AML-193 (cell line): ENCODE data around the gene NHLRC2.

Experiments
- DNase-seq, 2 experiments: peaks; one replicate each; lab custom pipeline; 2025; lab: John Stamatoyannopoulos, UW

Gene NHLRC2

DNA sequence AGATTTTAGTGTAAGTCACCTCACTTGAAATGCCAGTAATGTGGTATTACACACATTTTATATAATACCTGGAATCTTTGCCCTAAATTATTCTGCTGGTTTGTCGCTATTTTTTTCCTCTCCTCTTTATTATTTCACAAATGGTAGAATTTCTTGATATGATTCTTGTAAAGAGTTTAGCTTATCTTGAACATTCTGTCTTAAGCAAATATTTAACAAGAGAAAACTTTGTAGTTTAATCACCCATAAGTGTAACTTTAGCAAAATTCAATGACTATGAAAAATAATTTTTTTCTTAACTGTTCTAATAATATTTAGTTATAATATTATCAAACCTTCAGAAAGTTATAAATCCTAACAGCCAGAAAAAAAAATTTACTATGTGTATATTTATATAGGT is 56.7 kb downstream of the NHLRC2 start:
- no peak for DNase-seq

- DNase-seq: no peak
These were observed 57.4 kb downstream of the NHLRC2 start for GRCh38 chr10:113911839-113912238.

DNA sequence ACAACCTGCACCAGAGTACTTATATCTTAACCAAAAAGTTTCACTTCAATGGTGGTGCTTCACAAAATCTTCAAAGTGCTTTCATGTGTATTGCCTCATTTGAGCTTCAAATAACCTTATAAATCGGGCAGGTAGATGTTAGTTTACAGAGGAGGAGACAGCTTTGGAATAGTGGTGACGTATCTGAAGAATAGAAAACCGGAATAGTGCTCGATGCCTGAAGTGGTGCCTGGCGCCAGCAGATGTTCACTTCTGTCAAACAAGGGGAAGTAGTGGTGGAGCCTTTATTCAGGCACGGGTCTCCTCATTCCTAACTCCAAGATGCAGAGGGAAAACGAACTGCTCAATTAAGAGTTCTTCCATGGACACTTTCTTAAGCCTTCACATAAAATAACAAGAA is 58.1 kb downstream of the NHLRC2 start:
- DNase-seq: no peak

DNA sequence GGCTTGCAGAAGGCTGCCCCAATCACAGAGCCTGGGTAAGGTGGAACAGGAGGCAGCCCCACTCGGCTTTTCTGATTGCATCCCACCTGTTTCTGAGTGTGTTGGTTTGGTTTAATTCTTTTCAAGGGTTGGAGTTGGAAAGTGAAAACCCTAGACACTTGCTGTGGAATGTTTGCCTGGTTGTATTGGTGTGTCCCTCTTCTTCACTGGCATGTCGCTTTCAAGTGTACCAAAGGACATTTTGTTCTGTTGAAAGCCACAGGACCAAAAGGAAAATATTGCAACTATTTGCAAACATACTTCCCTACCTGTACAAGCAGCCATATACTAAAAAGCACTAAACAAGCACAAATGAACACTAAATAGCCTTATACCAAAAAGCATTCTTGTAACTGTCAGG is 60.5 kb downstream of the NHLRC2 start:
- DNase-seq: no peak

DNA sequence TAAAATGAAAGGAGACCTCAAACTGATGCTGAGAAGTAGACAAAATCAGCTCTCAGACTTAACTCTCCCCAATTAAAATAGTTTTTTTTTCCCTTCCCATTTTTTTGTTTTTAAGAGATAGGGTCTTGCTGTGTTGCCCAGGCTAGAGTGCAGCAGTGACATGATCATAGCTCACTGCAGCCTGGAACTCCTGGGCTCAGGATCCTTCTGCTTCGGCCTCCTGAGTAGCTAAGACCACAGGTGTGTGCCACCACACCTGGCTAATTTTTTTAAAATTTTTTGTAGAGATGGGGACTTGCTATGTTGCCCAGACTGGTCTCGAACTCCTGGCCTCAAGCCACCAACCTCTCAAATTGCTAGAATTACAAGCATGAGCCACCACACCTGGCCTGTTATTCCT is 61.1 kb downstream of the NHLRC2 start:
- DNase-seq: no peak

DNA sequence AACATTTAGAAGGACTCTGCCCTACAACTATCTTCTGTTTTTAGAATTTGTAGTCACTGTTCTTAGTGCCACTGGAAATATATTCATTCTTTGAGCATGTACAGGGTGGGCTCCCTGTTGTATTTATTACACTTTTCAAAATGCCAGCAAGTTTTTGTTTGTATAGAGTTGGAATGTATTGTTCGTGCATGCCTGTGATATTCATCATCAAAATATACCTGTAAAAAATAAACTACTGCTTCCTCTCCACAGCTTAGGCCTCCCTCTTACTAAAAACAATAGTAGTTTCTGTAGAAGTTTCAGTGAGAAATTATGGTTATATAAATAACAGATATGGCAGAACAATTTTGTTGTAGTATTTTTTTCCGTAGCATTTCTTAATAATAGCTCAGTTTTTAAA is 61.6 kb downstream of the NHLRC2 start:
- DNase-seq: no peak

DNA sequence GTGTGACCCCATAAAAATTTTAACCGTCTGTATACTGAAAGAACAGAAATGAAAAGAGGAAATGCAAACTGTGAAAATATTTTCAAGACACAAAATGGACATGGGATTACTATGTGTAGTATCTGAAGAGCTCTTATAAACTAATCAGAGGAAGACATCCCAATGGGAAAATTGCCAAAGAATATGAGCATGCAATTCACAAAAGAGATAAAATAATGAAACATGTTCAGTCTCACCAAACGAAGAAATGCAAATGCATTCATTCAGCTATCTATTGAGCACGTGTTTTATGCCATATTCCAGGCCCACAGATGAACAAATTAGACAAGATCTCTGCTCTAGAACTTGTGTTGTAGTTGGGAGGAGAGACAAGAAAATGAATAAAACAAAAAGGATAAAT is 63.2 kb downstream of the NHLRC2 start:
- no peak for DNase-seq

DNA sequence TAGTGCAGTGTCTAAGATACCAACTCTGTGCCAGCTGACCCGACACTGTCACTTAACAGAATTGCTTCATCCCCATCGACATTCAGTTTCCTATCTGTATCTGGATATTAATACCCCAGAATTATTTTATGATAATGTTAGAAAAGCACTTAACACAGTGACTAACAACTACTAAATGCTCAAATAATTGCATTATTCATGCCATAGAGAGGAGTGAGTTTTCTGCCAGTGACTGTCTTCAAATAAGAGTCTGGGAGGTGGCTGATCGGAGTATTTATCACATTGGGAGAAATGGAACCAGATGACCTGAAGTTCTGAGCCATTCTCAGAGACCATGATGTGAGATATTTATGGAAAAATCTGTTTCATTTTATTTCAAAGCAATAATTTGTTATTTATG is 65.7 kb downstream of the NHLRC2 start:
- no peak for DNase-seq

- no peak for DNase-seq
These were observed 66.4 kb downstream of the NHLRC2 start for GRCh38 chr10:113920875-113921274.

- DNase-seq: no peak
These were observed 67.3 kb downstream of the NHLRC2 start for GRCh38 chr10:113921561-113922370.

DNA sequence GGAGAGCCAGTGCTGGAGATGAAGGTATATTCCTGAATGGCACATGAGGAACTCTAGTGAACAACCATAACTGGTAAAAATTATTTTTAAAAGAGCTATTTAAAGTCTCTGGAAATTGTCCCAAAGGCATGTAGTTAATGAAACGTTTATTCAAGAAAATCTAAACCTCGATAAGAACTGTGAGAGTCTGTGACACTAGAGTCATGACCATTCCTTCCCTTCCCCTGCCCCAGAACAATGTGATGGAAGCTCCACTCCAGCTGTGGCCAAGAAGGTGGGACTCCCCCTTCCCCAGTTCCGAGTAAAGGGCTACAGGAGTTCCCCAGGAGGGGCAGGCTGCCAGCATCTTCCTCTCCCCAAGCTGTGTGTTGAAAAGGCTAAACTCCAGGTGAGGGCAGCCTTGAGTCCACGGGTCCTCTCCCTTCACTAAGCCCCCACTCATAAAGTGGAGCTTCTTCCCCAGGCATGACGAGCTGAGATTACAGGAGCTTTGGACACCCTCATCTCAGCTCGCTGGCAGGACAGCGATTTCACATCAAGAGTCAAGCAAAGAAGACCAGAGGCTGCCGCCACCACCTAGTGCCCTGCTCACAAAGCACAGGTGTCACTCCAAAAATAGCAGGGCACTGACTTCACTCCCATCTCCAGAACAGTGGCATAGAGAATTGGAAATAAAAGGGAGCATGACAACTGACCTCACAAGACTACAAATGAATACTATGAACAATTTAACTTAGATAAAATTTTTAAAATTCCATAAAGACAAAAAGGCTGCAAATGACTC is 68.5 kb downstream of the NHLRC2 start:
- DNase-seq: no peak

DNA sequence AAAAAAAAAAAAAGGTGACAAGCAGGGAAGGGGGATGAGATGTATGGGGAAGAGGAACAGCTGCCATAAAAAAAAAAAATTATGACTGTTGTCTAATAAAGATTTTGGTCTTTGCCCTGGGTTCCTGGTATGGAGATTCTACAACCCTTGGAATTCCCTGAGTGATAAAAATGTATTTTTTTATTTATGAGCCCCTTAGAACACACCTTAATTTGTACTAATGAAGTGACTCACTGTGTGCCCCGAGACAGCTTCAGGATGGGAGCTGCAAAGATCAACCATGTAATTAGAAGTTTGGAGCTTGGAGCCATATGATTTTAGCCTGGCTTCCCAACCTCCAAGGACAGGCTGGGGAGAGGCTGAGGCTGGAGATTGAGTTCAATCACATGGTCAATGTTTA is 69.7 kb downstream of the NHLRC2 start:
- no peak for DNase-seq

DNA sequence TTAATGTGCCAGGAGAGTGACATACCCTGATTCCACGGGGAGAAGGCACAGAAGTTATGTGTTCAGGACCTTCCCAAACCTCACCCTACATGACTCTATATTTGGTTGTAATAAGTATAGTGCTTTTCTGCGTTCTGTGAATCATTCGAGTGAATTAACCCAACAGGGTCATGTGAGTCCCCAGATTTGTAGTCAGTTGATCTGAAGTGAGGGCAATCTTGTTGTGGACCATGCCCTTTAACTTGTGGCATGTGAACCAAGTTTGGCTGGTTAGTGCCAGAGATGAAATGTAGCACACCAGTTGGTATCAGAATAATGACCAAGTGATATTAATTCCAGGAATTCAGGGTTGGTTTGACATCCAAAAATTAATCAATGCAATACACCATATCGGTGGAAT is 70.2 kb downstream of the NHLRC2 start:
- no peak for DNase-seq

GRCh38 chr10:113927440-113927839 is 73.0 kb downstream of the NHLRC2 start:
- no peak for DNase-seq

GRCh38 chr10:113928830-113929229 is 74.4 kb downstream of the NHLRC2 start:
- no peak for DNase-seq

GRCh38 chr10:113929522-113929921 is 75.1 kb downstream of the NHLRC2 start:
- no peak for DNase-seq

- no peak for DNase-seq
These were observed 76.1 kb downstream of the NHLRC2 start for GRCh38 chr10:113930482-113931057.

GRCh38 chr10:113932854-113933253 is 78.4 kb downstream of the NHLRC2 start:
- DNase-seq: no peak

DNA sequence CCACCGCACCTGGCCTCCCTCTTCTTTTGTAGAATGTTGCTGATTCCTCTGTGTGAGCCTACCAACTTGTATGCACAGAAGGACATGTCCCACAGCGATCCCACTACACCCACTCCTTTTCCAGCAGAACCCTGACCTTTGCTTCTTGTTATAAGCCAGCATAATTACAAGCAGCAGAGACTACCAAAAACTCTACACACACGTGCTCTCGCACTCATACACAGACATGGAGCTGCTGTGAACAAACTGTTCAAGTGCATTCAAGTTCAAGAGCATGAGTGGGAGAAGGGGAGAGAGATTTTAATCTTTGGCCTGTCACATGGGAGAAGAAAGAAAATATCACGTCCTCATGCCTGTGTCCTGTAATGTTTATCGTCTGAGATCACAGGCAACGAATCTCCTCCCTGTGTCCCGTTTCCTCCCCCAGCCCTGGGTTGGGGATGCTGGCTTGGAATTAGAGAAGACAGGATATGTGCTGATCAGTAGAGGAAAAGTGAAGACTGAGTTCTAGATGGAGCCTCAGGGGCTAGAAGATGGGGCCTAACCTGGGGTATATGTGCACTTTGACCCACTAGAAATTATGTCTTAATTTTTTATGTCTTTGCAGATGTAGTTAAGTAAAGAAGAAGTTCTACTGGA is 79.6 kb downstream of the NHLRC2 start:
- no peak for DNase-seq

DNA sequence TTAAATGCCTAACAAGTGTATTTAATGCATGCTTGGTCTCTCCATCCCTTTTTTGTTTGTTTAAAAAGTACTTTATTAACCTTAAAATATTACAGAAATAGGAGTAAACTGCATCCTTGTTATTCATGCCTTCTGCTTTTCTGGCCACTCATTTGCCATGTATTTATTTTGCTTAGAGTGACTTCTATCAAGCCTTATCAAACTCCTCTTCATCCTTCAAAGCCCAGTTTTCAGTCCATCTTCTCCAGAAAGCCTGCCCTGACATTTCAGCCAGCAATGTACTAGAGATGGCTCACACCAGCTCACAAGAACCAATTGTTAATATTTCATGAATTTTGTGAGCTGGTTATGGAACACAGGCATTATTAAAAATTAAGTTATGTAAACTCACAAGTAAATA is 82.8 kb downstream of the NHLRC2 start:
- DNase-seq: no peak

DNA sequence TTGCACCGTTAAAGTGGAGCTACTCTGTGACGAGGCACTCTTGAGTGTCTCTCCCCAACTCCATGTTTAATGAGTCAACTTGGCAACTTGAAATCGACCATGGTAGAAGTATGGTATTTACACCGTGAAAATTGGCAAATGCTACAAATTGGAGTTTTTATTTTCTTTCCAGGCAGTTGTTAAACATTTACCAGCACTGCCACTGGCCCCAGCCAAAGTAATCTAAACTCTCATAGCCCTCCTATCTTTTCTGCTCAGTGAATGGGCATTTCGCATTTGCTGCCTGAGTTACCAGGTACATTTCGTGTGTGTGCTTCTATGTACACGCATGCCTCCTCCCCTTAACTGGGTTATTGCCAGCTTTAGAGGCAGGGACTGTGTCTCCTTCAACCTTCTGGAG is 83.3 kb downstream of the NHLRC2 start:
- DNase-seq: no peak

DNA sequence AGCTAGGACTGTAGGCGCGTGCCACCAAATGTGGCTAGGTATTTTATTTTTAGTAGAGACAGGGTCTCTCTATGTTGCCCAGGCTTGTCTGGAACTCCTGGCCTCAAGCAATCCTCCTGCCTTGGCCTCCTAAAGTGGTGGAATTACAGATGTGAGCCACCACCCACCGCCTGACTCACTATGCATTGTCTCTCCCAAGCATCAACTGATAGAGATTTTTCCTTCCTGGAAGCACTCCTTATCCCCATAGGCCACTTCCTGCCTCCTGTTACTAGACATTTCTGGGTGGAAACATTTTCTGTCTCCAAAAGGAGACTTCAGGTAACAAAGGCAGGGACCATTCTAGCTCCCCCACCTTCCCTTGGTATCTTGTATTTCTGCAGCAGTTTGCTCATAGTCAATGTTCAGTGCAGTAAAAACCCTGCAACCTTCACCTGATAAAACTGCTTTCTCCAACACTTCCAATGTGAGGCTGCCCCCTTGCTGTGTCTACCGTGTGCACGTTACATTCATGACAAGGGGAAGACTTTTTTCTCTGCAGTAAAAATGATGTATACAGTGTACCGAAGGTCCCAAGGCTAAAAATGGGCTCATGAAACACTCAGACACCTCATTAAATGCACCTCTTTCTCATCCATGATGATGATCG is 84.9 kb downstream of the NHLRC2 start:
- DNase-seq: no peak
